ENCODE results near the gene TMIGD2. TPM values are rescaled to one million over a fixed set of nuclear protein-coding genes. Genes with fewer than 3 reads are reported as not detected.

TMIGD2 gene
- total RNA-seq, 6 donors from 2014 or later, result 0.30 to 1.9 (median 1.3) TPM; not detected in 1

DNA sequence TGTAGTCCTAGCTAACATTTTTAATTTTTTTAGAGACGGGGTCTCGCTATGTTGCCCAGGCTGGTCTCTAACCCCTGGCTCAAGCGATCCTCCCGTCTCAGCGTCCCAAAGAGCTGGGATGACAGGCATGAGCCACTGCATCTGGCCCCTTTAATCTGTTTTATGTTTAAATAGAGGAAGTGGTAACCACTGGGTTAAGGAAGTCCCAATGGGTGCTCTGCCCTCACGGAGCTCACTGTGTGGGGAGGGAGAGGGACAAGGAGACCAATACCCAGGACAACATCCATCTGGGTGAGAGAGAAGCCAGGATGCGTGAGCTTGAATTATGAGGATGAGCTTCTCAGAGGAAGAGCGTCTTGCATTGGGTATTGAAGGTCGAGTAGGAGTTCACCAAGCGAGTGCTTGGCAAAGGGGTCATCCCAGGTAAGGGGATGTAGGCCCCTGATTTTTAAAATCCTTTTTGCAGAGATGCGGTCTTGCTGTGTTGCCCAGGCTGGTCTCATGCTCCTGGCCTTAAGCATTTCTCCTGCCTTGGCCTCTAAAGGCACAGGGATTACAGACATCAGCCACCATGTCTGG lies 41.5 kb downstream of the TMIGD2 start:
- H3K36me3 ChIP-seq, result peaks cover 26 to 96% (median 81%) of the 10 kb centered on the region in 4 donors
- TF ChIP-seq POLR2A (IDR thresholded peaks at IDR 0.05) (no peak), EP300 (IDR thresholded peaks at IDR 0.05) (no peak), POLR2AphosphoS5 (IDR thresholded peaks at IDR 0.05) (no peak)
- TF ChIP-seq, protein P1, sequence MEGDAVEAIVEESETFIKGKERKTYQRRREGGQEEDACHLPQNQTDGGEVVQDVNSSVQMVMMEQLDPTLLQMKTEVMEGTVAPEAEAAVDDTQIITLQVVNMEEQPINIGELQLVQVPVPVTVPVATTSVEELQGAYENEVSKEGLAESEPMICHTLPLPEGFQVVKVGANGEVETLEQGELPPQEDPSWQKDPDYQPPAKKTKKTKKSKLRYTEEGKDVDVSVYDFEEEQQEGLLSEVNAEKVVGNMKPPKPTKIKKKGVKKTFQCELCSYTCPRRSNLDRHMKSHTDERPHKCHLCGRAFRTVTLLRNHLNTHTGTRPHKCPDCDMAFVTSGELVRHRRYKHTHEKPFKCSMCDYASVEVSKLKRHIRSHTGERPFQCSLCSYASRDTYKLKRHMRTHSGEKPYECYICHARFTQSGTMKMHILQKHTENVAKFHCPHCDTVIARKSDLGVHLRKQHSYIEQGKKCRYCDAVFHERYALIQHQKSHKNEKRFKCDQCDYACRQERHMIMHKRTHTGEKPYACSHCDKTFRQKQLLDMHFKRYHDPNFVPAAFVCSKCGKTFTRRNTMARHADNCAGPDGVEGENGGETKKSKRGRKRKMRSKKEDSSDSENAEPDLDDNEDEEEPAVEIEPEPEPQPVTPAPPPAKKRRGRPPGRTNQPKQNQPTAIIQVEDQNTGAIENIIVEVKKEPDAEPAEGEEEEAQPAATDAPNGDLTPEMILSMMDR (IDR thresholded peaks at IDR 0.05), result no peak
- DNase-seq (no peak), ATAC-seq (ENCODE audit: low FRiP score in 2 of 2) (peak in 1 of 2 donors; percentile 40)
- H3K4me3 ChIP-seq, result no peak overlapping the region
- H3K27ac ChIP-seq, result no peak overlapping the region
- peaks cover 0 to 6% (median 0%) of the 10 kb centered on the region in 4 donors for H3K9me3 ChIP-seq
- no peaks in the 10 kb centered on the region for H3K4me1 ChIP-seq
- WGBS, 2 donors, result 89 to 90% methylated on average over 11 of the region's 11 CpGs
- H3K27me3 ChIP-seq, result no peaks in the 10 kb centered on the region

DNA sequence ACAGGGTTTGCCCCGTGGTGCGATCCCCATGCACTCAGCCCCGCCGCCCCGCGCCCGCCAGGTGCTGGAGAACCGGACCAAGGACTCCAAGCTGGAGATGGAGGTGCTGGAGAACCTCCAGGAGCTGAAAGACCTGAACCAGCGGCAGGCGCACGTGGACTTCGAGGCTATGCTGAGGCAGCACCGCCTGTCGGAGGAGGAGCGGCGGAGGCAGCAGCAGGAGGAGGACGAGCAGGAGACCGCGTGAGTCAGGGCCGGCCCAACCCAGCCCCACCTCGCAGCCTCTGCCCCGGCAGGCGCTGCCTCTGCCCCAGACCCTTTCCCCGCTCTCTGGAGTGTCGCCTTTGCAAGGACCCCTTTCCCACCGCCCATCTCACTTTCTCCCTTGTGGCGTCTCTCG lies 44.0 kb downstream of the TMIGD2 start:
- no peaks in the 10 kb centered on the region for H3K27me3 ChIP-seq
- ATAC-seq (ENCODE audit: low FRiP score in 2 of 2) (peak in 1 of 2 donors; percentile 51), DNase-seq (peak in 1 of 2 donors; percentile 85)
- H3K36me3 ChIP-seq, result peaks cover 40 to 99% (median 90%) of the 10 kb centered on the region in 4 donors
- 94 to 96% methylated on average over 21 to 28 of the region's 28 CpGs for WGBS, 2 donors
- no peaks in the 10 kb centered on the region for H3K4me1 ChIP-seq
- peaks cover 0 to 6% (median 0%) of the 10 kb centered on the region in 4 donors for H3K9me3 ChIP-seq
- no peak overlapping the region for H3K4me3 ChIP-seq
- TF ChIP-seq, protein P1 (IDR thresholded peaks at IDR 0.05), result no peak
- no peak for TF ChIP-seq POLR2A (IDR thresholded peaks at IDR 0.05)
- TF ChIP-seq POLR2AphosphoS5 (IDR thresholded peaks at IDR 0.05), result no peak
- no peak for TF ChIP-seq EP300 (IDR thresholded peaks at IDR 0.05)
- no peak overlapping the region for H3K27ac ChIP-seq

DNA sequence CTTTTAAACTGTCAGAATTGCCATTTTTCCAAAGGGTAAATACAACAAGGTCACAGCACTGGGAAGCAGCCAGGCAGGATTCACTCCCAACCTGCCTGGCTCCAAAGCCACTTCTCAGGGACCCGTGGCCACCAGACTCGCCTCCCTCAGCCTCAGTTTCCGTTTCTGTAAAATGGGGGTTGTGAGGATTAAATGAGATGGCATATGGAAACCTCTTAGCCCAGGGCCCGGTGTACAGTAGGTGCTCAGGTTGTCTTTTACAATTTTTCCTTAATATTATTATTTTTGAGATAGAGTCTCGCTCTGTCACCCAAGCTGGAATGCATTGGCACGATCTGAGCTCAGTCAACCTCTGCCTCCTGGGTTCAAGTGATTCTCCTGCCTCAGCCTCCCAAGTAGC lies 45.2 kb downstream of the TMIGD2 start:
- 84 to 89% methylated on average over 6 of the region's 6 CpGs for WGBS, 2 donors
- peaks cover 41 to 98% (median 91%) of the 10 kb centered on the region in 4 donors for H3K36me3 ChIP-seq
- no peak for ATAC-seq (ENCODE audit: low FRiP score in 2 of 2)

DNA sequence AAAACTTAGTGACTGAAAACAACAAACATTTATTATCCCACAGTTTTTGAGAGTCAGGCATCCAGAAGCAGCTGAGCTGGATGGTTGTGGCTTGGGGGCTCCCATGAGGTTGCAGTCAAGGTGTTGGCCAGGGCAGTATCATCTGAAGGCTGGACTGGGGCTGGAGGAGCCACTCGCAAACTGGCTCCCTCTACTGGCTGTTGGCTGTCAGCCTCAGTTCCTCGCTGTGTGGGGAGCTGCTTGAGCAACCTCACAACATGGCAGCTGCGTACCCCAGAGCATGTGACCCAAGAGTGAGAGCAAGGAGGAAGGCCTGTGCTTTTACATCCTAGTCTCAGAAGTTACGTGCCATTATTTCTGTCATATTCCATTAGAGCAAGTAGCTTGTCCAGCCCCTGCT lies 45.6 kb downstream of the TMIGD2 start:
- H3K27ac ChIP-seq, result no peak overlapping the region
- DNase-seq (no peak), ATAC-seq (ENCODE audit: low FRiP score in 2 of 2) (no peak)
- no peak overlapping the region for H3K4me3 ChIP-seq
- TF ChIP-seq POLR2A (IDR thresholded peaks at IDR 0.05) (no peak), POLR2AphosphoS5 (IDR thresholded peaks at IDR 0.05) (no peak), EP300 (IDR thresholded peaks at IDR 0.05) (no peak)
- TF ChIP-seq, protein P1 (IDR thresholded peaks at IDR 0.05), result no peak
- H3K36me3 ChIP-seq, result peaks cover 41 to 98% (median 91%) of the 10 kb centered on the region in 4 donors
- peaks cover 0 to 6% (median 0%) of the 10 kb centered on the region in 4 donors for H3K9me3 ChIP-seq
- no peaks in the 10 kb centered on the region for H3K4me1 ChIP-seq
- H3K27me3 ChIP-seq, result no peaks in the 10 kb centered on the region
- 96 to 100% methylated on average over 3 to 4 of the region's 4 CpGs for WGBS, 2 donors

More for the DNA sequence above, 45.2 kb downstream of the TMIGD2 start:
- no peak for DNase-seq
- no peaks in the 10 kb centered on the region for H3K27me3 ChIP-seq
- H3K9me3 ChIP-seq, result peaks cover 0 to 6% (median 0%) of the 10 kb centered on the region in 4 donors
- H3K4me1 ChIP-seq, result no peaks in the 10 kb centered on the region
- no peak overlapping the region for H3K27ac ChIP-seq
- no peak for TF ChIP-seq POLR2A (IDR thresholded peaks at IDR 0.05)
- TF ChIP-seq EP300 (IDR thresholded peaks at IDR 0.05), result no peak
- no peak for TF ChIP-seq POLR2AphosphoS5 (IDR thresholded peaks at IDR 0.05)
- TF ChIP-seq, protein P1 (IDR thresholded peaks at IDR 0.05), result no peak
- no peak overlapping the region for H3K4me3 ChIP-seq
